ENCODE results near the gene GNAQ.
"Not testable (repeated sequence)": the region's sequence is repeated elsewhere in the genome, so short reads cannot be mapped to it uniquely, and the experiment has no call there.

The GNAQ gene

DNA sequence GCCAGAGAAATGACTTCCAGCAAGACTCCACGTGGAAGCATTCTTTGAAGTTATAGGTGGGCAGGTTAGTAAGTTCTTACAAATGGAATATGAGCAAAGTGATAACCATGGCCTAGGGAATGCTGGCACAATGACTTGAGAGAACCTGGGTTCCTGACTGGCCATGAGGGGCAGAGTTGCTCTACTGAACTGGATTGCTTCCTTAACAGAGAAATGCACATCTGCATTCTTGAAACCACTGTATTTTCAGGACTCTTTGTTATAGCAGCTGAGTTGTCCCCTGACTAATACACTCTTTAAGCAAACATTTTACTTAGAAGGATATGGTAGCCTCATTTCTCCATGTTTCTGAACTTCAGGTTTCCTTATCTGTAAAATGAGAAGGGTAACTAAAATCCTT, 275.2 kb downstream of the GNAQ start:
- in situ Hi-C loops (cut with MboI; ENCODE audit: low sequenced_read_pairs), result no loop called here

DNA sequence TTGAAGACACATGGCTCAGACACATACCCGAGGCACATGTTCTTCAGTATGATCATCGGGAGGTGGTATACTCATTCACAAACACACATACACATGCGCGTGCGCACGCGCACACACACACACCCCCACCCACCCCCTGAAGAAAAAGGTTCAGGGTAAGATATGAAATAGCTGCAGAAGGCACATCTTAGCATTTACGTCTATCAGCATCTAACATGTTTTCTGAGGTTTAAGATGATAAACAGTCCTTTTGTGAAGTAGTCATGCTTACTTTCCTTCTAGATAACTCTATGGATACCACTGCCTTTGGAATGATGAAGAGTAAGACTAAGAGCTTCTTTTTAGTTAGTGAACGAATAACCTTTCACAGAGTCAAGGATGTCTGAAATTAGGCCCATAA, 278.4 kb downstream of the GNAQ start:
- in situ Hi-C loops (cut with MboI; ENCODE audit: low sequenced_read_pairs), result no loop called here

DNA sequence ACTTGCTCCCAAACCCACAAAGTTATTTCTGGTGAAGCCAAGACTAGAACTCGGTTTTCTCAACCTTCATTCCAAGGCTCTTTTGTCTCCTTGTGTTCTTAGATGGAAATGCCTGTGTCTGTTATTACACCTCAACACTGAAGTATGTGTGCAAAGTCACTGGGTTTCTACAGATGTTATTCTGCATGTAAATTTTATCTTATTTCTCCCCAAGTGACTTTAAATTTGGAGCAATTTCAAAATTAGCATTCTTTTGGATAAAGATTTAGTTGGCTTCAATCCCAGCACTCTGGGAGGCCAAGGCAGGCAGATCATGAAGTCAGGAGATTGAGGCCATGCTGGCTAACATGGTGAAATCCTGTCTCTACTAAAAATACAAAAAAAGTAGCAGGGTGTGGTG, 279.1 kb downstream of the GNAQ start:
- in situ Hi-C loops (cut with MboI; ENCODE audit: low sequenced_read_pairs), result no loop called here

DNA sequence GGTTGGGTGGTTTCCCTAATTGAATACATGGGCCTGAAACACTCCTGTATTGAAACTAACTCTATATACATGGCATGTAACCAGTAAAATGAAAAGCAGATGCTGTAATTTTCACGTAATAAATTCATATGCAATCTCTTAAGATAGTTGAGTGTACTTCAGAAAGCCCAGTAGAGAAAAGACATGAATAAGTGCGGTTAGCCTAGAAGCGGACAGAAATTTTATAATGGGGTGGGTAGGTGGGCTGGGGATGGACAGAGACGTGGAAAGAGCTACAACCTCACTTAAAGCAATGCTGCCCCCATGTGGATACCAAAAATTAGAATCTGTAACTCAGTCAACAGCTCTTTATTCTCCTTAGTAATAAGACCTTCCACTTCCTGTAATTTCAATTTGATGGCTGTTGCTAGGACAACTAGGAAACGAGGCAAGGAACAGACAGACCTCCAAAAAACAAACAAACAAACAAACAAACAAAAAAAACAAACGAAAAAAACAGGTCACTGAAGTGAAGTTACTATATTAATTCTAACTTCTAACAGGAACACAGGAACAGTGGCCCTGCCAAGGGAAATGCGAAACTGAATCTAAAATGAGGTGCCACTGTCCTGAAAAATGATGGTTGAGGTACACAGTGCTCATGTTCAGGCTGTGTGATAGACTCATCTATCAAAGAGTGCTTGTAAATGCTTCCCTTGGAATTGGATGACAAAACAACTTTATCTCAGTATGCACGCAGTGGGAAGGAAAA, 280.1 kb downstream of the GNAQ start:
- in situ Hi-C loops (cut with MboI; ENCODE audit: low sequenced_read_pairs), result no loop called here

DNA sequence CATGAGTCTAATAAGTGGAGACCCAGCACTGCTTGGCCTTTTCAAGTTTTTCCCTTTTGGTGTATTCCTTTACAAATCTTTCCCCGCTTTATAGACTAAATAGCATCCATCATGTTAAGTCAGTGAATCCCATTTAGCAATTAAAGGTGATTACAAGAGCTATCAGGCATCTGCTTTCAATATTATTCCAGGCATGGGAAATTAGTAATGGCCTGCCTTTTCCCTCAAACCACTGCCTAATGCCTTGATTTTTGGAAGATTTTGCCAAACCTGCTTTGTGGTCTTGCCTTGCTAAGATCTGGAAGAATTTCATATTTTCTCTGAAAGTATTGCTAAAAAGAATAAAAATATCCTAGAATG, 280.6 kb downstream of the GNAQ start:
- in situ Hi-C loops (cut with MboI; ENCODE audit: low sequenced_read_pairs), result no loop called here

DNA sequence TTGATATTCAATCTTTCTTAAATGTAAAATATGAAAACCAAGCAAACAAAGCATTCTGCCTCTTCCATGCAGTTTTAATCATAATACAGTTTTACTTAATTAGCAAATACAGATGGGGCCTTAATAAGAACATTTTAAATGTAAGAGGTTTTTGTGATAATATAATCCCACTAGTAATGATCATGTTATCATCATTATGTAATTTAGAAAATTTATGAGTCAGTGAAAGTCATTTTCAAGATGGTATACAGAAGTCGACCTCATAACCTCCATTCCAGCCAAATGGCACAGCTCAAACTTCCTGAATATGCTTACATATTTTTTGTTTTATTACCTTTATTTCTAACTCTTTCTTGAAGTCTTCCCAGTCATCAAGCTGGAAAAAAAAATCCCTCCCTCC, 281.3 kb downstream of the GNAQ start:
- in situ Hi-C loops (cut with MboI; ENCODE audit: low sequenced_read_pairs), result no loop called here

DNA sequence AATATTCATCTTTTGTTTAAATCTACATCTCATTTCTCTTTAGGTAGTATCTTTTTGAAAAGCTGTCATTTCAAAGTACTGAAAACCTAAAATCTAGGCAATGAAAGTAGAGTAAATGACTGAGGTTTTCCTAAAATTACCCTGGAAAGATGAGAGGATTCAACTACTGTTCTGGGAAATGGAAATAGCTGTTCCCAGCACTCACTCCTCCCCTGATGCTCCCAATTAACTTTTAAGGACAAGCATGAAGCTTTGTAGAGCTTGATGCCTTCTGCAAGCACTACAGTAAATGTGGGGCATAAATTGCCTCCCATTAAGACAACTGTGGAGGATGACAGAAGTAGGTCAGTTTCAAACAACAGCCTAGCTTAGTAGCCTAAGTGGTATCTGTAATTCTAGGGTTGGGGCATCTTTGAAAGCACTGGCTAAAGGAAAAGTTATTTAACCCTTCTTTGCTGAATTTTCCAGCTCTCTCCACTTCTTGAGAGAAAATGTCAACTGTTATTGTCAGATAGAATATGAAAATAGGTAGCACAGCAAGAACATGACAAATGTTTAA, 283.3 kb downstream of the GNAQ start:
- in situ Hi-C loops (cut with MboI; ENCODE audit: low sequenced_read_pairs), result loop anchor here (25.0 kb wide), 1 partner anchor 111 kb away; the partner anchor contains the start of gene GNA14

DNA sequence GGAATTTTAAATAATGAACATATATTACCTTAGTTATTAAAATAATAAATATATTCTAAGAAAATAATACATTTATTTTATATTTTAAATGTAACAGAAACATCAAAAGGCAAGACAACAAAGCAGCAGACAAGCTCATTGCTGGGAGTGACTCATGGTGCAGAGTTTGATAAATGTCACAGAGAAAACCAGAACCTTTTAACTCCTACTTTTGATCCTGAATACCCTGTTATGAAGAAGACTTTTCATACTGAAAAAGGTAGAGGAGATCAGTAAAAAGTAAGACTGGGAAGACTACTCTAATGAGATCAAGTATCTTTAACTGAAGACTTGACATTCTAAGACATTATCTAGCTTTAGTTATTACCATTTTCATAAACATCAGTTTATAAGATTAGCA, 284.4 kb downstream of the GNAQ start:
- in situ Hi-C loops (cut with MboI; ENCODE audit: low sequenced_read_pairs), result loop anchor here (25.0 kb wide), 1 partner anchor 110 kb away; the partner anchor contains the start of gene GNA14

DNA sequence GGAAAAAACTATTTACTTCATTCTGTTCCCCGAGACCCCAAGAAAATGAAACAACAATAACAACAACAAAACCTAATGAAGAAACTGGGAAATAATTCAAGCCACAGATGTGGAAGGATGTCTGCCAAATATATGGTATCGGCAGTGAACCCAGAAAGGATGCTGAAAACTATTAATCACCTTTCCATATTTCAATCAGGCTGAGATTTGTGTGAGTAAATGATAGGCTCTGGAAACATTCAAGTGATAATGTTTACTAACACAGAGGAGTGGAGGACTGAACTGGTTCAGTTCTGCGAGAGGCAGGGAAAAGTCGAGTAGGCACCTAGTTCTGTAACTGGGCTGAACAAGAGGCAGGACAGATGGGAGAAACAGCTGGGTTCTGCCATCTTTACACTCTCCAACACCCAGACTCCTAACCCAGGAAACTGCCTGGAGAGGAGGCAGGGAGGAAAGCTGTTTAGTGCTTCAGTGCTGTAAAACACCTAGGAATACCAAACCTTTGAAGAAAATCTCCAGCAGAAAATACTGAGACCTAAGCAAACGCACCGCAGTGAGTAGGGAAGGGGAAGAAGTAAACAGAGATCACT, 286.7 kb downstream of the GNAQ start:
- in situ Hi-C loops (cut with MboI; ENCODE audit: low sequenced_read_pairs), result loop anchor here (25.0 kb wide), 1 partner anchor 108 kb away; the partner anchor contains the start of gene GNA14

DNA sequence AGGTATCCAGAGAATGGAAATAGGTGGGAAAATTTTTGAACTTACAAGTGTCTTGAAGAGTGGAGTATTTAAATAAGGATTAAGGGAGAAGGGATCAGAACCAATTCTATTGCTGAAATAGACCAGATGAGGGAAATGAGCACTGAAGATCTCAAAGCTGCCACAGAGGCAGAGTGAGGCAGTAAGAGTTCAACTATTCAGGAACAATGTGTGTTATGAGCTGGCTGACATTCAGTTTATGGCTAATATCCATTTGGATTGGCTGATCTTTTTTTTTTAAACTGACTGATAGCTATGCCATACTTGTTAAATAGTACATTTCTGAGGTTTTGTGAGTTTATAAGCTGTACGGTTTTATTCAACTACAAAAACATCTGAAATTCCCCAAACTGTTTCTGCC, 288.2 kb downstream of the GNAQ start:
- in situ Hi-C loops (cut with MboI; ENCODE audit: low sequenced_read_pairs), result loop anchor here (25.0 kb wide), 1 partner anchor 106 kb away; the partner anchor contains the start of gene GNA14

DNA sequence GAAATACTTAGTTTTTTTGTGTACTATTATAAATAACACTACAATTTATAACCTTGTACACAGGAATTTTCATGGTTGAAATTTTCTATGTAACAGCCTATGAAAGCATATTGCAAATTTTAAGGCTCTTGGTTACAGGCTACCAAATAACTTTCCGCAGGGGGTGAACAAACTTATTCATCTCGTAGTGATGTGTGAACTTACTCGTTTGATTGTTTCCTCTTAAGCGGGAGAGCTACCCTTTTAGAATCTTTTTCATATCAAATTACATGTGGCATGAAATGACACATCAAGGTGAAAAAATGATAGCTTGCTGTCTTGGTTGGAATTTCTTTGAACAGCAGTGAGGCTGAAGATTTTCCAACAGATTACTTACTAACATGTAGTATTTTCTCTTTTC, 292.7 kb downstream of the GNAQ start:
- in situ Hi-C loops (cut with MboI; ENCODE audit: low sequenced_read_pairs), result loop anchor here (25.0 kb wide), 1 partner anchor 102 kb away; the partner anchor contains the start of gene GNA14

DNA sequence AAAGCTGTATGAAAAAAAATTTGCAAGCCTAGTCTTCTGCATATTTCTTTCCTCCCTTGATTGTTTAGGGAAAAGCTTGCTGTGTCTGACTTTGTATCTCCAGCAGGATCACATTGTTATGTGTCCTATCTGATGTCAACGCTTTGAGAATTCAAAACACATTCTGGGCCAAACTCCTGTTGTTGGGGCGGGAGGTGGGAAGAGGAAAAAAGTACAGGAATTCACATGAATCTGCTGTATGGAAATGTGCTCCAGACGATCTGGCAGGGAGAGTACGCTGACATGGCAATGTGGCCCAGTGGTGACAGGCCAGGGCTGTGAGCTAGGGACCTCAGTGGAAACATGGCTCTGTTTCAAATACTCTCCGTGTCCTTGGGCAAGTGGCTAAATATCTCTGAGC, 296.1 kb downstream of the GNAQ start:
- in situ Hi-C loops (cut with MboI; ENCODE audit: low sequenced_read_pairs), result loop anchor here (25.0 kb wide), 1 partner anchor 98 kb away; the partner anchor contains the start of gene GNA14

DNA sequence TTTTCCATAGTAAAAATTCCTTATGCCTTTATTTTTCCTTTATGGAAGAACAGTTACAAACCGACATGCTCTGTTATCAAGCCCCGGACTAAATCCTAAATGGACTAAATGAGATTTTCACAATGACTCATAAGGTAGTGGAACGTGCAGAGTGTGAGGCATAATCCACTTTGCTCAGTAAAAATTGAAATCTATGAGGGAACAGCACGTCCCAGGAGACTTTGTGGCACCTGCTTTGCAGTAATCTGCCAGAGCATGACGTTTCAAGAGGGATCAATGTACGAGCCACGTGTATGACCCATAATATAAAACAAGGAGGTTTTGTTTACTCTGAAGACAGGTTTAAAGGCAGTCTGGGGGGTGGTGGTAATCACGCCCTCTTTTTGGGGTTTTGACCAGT, 299.7 kb downstream of the GNAQ start:
- in situ Hi-C loops (cut with MboI; ENCODE audit: low sequenced_read_pairs), result loop anchor here (25.0 kb wide), 1 partner anchor 95 kb away; the partner anchor contains the start of gene GNA14

DNA sequence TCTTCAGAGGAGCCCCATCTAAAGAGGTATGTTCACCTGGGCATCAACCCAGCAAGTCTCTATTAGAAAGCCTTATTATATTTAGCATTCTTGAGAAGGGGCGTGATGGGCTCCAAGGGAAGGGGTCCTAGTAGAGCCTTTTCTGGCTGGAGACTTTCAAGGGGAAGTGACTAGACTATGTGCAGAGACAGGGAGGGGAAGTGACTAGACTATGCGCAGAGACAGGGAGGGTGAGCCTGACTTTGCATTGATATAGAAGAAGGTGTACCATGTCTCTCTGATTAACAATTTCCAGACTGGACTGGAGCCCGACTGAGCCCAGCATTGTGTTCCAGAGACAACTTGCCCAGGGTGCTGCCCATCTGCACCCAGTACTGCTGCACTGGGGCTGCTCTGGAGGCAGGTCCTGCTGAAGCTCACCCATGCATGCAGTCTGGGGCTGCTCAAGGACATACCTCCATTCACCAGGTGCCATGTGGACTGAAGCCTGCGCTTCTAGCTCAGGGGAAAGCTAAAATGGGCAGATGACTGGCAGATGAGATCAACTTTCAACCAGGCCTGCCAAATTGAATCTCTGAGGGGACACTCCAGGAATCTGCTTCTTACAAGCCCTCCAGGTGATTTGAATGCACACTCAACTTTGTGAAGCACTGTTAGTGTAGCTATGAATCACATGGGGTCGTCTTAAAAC, 300.5 kb downstream of the GNAQ start:
- in situ Hi-C loops (cut with MboI; ENCODE audit: low sequenced_read_pairs), result loop anchor here (25.0 kb wide), 1 partner anchor 94 kb away; the partner anchor contains the start of gene GNA14

DNA sequence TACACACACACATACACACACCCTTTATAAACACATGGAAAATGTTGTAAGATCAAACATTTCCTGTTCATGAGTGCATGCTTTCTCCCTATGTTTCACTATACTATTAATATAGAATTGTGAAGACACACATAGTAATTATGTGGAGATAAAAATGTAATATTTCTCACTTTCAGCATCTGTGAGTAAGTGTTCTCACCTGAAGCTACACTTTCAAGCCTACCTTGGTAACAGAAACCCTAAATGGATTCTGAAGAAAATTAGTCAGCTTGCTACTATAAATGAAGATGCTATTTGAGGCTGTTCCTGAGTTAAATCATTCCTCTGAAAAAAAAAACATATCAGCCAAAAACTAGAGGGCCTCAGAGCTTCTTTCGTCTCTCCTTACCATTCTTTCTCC, 302.4 kb downstream of the GNAQ start:
- in situ Hi-C loops (cut with MboI; ENCODE audit: low sequenced_read_pairs), result loop anchor here (25.0 kb wide), 1 partner anchor 92 kb away; the partner anchor contains the start of gene GNA14

DNA sequence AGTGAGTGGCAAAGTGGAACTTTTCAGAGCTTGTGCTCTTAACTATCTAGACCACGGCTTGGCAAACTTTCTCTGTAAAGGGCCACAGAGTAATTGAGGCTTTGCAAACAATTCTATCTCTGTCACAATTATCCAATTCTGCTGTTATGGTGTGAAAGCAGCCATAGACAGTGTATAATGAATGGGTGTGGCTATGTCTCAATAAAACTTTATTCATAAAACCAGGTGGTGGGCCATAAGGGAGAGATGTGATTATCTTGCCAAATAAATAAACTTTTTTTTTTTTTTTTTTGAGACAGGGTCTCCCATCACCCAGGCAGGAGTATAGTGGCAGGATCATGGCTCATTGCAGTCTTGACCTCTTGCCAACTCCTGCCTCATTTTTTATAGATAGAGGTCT, 304.8 kb downstream of the GNAQ start:
- in situ Hi-C loops (cut with MboI; ENCODE audit: low sequenced_read_pairs), result loop anchor here (25.0 kb wide), 1 partner anchor 90 kb away; the partner anchor contains the start of gene GNA14

DNA sequence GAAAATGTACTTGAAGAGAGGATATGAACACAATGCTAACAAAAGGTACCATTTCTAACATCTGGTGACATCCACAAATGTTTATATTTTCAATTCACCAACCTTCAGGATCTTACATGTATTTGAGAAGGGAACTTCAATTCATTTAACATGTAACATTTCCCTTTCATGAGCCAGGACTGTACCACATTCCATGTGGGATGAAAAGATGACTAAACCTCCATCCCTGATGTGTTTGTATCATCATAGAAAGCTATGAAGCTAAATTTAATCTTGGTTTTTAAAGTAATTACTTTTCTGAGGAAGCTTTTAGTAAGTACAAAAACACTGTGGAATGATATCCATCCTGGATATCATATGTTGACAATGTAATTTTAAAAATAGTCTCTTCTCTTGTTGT, 305.3 kb downstream of the GNAQ start:
- in situ Hi-C loops (cut with MboI; ENCODE audit: low sequenced_read_pairs), result loop anchor here (25.0 kb wide), 1 partner anchor 89 kb away; the partner anchor contains the start of gene GNA14

DNA sequence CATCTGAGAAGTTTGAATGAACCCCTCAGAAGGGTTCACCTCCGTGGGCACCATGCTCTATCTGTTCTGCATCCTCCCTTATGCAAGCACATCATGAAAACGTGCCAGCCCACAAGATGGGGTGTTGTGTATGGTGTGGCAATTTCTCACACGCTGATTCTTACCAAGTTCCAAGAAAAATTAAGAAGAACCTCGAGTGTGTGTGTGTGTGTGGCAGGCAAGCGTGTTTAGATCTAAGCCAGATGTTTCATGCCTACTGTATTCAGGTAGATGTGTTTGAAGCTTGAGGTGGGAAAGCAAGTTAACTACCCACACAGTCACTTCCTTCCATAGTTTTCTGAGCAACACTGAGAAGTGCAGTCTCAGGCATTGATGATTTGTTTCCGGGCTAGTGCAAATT, 305.8 kb downstream of the GNAQ start:
- in situ Hi-C loops (cut with MboI; ENCODE audit: low sequenced_read_pairs), result loop anchor here (25.0 kb wide), 1 partner anchor 89 kb away; the partner anchor contains the start of gene GNA14

DNA sequence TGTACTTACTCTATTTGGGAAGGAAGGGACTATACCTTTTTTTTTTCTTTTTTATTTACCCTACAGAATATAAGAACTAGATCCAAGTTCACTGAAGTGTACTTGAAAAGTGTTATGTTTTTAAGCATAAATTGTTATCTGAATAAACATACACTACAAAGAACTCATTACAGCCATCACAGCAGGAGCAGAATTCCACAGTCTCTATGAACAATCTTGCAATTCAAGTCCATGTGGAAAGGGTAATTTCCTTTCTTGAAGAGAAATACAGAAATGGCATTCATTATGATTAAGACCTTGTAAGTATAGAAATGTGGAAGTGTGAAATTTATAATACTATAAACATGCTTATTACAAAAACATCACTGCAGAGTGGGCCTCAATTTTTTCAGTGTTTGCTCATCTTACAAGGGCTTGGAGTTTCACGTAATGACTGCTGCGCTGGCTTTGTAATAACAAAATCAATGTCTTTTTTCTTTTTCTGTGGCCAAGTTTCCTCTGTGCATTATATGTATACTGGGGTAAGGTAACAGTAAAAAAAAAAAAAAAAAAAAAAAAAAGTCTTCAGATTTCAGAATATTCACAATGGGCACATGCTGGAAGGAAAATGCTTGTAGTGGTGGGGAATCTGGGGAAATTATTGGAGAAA, 306.4 kb downstream of the GNAQ start:
- in situ Hi-C loops (cut with MboI; ENCODE audit: low sequenced_read_pairs), result loop anchor here (25.0 kb wide), 1 partner anchor 88 kb away; the partner anchor contains the start of gene GNA14

DNA sequence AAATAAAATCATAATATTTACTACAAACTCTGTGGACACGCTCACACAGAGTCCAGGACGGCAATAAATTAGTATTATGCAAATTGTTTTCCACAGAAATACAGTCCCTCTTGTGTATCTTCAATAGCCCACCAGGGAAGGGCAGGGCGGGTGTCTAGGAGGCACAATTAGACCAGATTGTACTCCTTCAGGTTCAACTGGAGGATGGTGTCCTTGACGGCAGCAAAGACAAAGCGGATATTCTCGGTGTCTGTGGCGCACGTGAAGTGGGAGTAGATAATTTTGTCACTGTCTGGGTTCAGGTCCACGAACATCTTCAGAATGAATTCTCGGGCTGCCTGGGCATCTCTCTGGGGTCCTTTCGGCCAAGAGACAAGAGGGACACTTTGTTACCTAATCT, 310.5 kb downstream of the GNAQ start:
- in situ Hi-C loops (cut with MboI; ENCODE audit: low sequenced_read_pairs), result not testable (repeated sequence)
